IPS-20b (cell line): ENCODE data around the gene CREB5.

ENCODE experiments used
- H3K27ac ChIP-seq: one replicate; pipeline ENCODE4 v1.5.1; 2013; ENCODE audit warnings: low read length
- H3K27me3 ChIP-seq: 2 replicates; pipeline ENCODE4 v1.6.1; 2013; ENCODE audit warnings: mild to moderate bottlenecking, low read length, inconsistent platforms; ENCODE audit not compliant: insufficient read depth
- H3K36me3 ChIP-seq: 2 replicates; pipeline ENCODE4 v1.6.1; 2013; ENCODE audit warnings: low read depth, mild to moderate bottlenecking, inconsistent platforms, low read length, moderate library complexity; ENCODE audit not compliant: insufficient read depth
- H3K4me1 ChIP-seq: 2 replicates; pipeline ENCODE4 v1.6.1; 2013; ENCODE audit warnings: mild to moderate bottlenecking, control low read depth, inconsistent platforms, low read length, moderate library complexity; ENCODE audit not compliant: insufficient read depth
- H3K4me3 ChIP-seq: 2 replicates; pipeline ENCODE4 v1.5.1; 2013; ENCODE audit warnings: mild to moderate bottlenecking, low read length, inconsistent platforms
- H3K9ac ChIP-seq: 2 replicates; pipeline ENCODE4 v1.6.1; 2013; ENCODE audit warnings: low read depth, mild to moderate bottlenecking, inconsistent platforms, low read length, moderate library complexity
- H3K9me3 ChIP-seq: 2 replicates; pipeline ENCODE4 v1.6.1; 2013; ENCODE audit warnings: mild to moderate bottlenecking, low read depth, low read length, inconsistent platforms; ENCODE audit not compliant: insufficient read depth

CREB5 gene

GRCh38 chr7:28576656-28577055, 164.3 kb downstream of the CREB5 start:
- no peaks in the 10 kb centered on the region for H3K9me3 ChIP-seq
- H3K9ac ChIP-seq = no peak overlapping the region
- H3K36me3 ChIP-seq = no peaks in the 10 kb centered on the region
- no peak overlapping the region for H3K4me3 ChIP-seq
- peaks cover 7% of the 10 kb centered on the region; the same call in 1 of the 2 replicates for H3K4me1 ChIP-seq
- H3K27ac ChIP-seq = no peak overlapping the region
- no peaks in the 10 kb centered on the region for H3K27me3 ChIP-seq

GRCh38 chr7:28579571-28579970, 167.3 kb downstream of the CREB5 start:
- Histone ChIP-seq H3K4me3 (no peak overlapping the region), H3K36me3 (no peaks in the 10 kb centered on the region), H3K9ac (no peak overlapping the region), H3K9me3 (no peaks in the 10 kb centered on the region), H3K27me3 (no peaks in the 10 kb centered on the region), H3K4me1 (peaks cover 7% of the 10 kb centered on the region; the same call in 1 of the 2 replicates), H3K27ac (no peak overlapping the region)

GRCh38 chr7:28580665-28581064, 168.3 kb downstream of the CREB5 start:
- H3K9me3 ChIP-seq = no peaks in the 10 kb centered on the region
- H3K27me3 ChIP-seq = no peaks in the 10 kb centered on the region
- H3K9ac ChIP-seq = no peak overlapping the region
- H3K4me3 ChIP-seq = no peak overlapping the region
- H3K36me3 ChIP-seq = no peaks in the 10 kb centered on the region
- H3K4me1 ChIP-seq = no peaks in the 10 kb centered on the region
- no peak overlapping the region for H3K27ac ChIP-seq

- H3K9me3 ChIP-seq = no peaks in the 10 kb centered on the region
- no peaks in the 10 kb centered on the region for H3K27me3 ChIP-seq
- H3K9ac ChIP-seq = no peak overlapping the region
- H3K36me3 ChIP-seq = no peaks in the 10 kb centered on the region
- no peak overlapping the region for H3K27ac ChIP-seq
- no peak overlapping the region for H3K4me3 ChIP-seq
- no peaks in the 10 kb centered on the region for H3K4me1 ChIP-seq
Measured at GRCh38 chr7:28581351-28581750, 169.0 kb downstream of the CREB5 start.

- Histone ChIP-seq H3K27me3 (no peaks in the 10 kb centered on the region), H3K4me3 (no peak overlapping the region), H3K4me1 (no peaks in the 10 kb centered on the region; the same call in 1 of the 2 replicates), H3K27ac (no peak overlapping the region), H3K36me3 (no peaks in the 10 kb centered on the region), H3K9ac (no peak overlapping the region), H3K9me3 (no peaks in the 10 kb centered on the region)
Measured at GRCh38 chr7:28582226-28582625, 169.9 kb downstream of the CREB5 start.

GRCh38 chr7:28584235-28584634, 171.9 kb downstream of the CREB5 start:
- no peaks in the 10 kb centered on the region; the same call in 1 of the 2 replicates for H3K4me1 ChIP-seq
- H3K27me3 ChIP-seq = no peaks in the 10 kb centered on the region
- no peak overlapping the region for H3K9ac ChIP-seq
- H3K27ac ChIP-seq = no peak overlapping the region
- H3K9me3 ChIP-seq = no peaks in the 10 kb centered on the region
- H3K4me3 ChIP-seq = no peak overlapping the region
- no peaks in the 10 kb centered on the region for H3K36me3 ChIP-seq

- Histone ChIP-seq H3K36me3 (no peaks in the 10 kb centered on the region), H3K4me1 (no peaks in the 10 kb centered on the region; the same call in 1 of the 2 replicates), H3K27me3 (no peaks in the 10 kb centered on the region)
Measured at GRCh38 chr7:28586736-28587135, 174.4 kb downstream of the CREB5 start.

GRCh38 chr7:28587211-28587610, 174.9 kb downstream of the CREB5 start:
- H3K4me1 ChIP-seq = no peaks in the 10 kb centered on the region; the same call in 1 of the 2 replicates

More at GRCh38 chr7:28586736-28587135, 174.4 kb downstream of the CREB5 start:
- Histone ChIP-seq H3K27ac (no peak overlapping the region), H3K4me3 (no peak overlapping the region), H3K9ac (no peak overlapping the region), H3K9me3 (no peaks in the 10 kb centered on the region)

GRCh38 chr7:28588602-28589001, 176.3 kb downstream of the CREB5 start:
- Histone ChIP-seq H3K36me3 (no peaks in the 10 kb centered on the region), H3K27ac (no peak overlapping the region), H3K9ac (no peak overlapping the region), H3K27me3 (no peaks in the 10 kb centered on the region), H3K4me1 (no peaks in the 10 kb centered on the region; the same call in 1 of the 2 replicates), H3K9me3 (no peaks in the 10 kb centered on the region), H3K4me3 (no peak overlapping the region)

More at GRCh38 chr7:28587211-28587610, 174.9 kb downstream of the CREB5 start:
- H3K27me3 ChIP-seq = no peaks in the 10 kb centered on the region
- H3K27ac ChIP-seq = no peak overlapping the region
- no peak overlapping the region for H3K9ac ChIP-seq
- H3K36me3 ChIP-seq = no peaks in the 10 kb centered on the region
- no peaks in the 10 kb centered on the region for H3K9me3 ChIP-seq
- no peak overlapping the region for H3K4me3 ChIP-seq

- Histone ChIP-seq H3K36me3 (no peaks in the 10 kb centered on the region), H3K27ac (no peak overlapping the region), H3K9ac (no peak overlapping the region)
Measured at GRCh38 chr7:28591041-28591674, 178.8 kb downstream of the CREB5 start.

GRCh38 chr7:28591725-28592349, 179.5 kb downstream of the CREB5 start:
- no peak overlapping the region for H3K27ac ChIP-seq

More at GRCh38 chr7:28591041-28591674, 178.8 kb downstream of the CREB5 start:
- Histone ChIP-seq H3K4me3 (no peak overlapping the region), H3K27me3 (no peaks in the 10 kb centered on the region), H3K4me1 (no peaks in the 10 kb centered on the region; the same call in 1 of the 2 replicates), H3K9me3 (no peaks in the 10 kb centered on the region)

GRCh38 chr7:28592861-28593260, 180.5 kb downstream of the CREB5 start:
- no peaks in the 10 kb centered on the region for H3K4me1 ChIP-seq
- H3K27ac ChIP-seq = no peak overlapping the region
- H3K9me3 ChIP-seq = no peaks in the 10 kb centered on the region
- H3K36me3 ChIP-seq = no peaks in the 10 kb centered on the region
- H3K4me3 ChIP-seq = no peak overlapping the region
- no peak overlapping the region for H3K9ac ChIP-seq
- H3K27me3 ChIP-seq = no peaks in the 10 kb centered on the region

More at GRCh38 chr7:28591725-28592349, 179.5 kb downstream of the CREB5 start:
- Histone ChIP-seq H3K9me3 (no peaks in the 10 kb centered on the region), H3K27me3 (no peaks in the 10 kb centered on the region), H3K4me1 (no peaks in the 10 kb centered on the region; the same call in 1 of the 2 replicates), H3K36me3 (no peaks in the 10 kb centered on the region), H3K4me3 (no peak overlapping the region), H3K9ac (no peak overlapping the region)
